H1 (cell line): Measurements from ENCODE around the gene EPX. TPM values are rescaled to one million over a fixed set of nuclear protein-coding genes. Genes with fewer than 3 reads are reported as not detected.
A peak's percentile ranks its signal among the peaks of the same experiment; 100 is the strongest.

ENCODE experiments used
- CTCF ChIA-PET: fragments of 300-600 bp; sonication (Branson Sonifier 250); formaldehyde crosslinking; loops from one replicate; lab custom pipeline; 2021; ENCODE audit not compliant: partially characterized antibody; lab: Charles Lee
- POLR2A ChIA-PET: fragments of 300-600 bp; sonication (Branson Sonifier 250); formaldehyde crosslinking; loops from one replicate; lab custom pipeline; 2021; ENCODE audit warnings: inconsistent platforms; ENCODE audit not compliant: partially characterized antibody; lab: Charles Lee
- DNase-seq, 2 experiments: peaks; one replicate each; pipeline versions ENCODE4 v3.0.0 to v3.0.0-alpha.2; 2010 to 2022; ENCODE audit warnings: low spot score in 2 of 2, low read depth in 1 of 2, mixed read lengths in 1 of 2
- FAIRE-seq: peaks from 2 replicates; lab custom pipeline; 2011; peaks lifted over from hg19 to GRCh38; lab: Jason Lieb, UNC
- H2AFZ ChIP-seq: 2 replicates; pipeline ENCODE4 v1.8.1; 2012; ENCODE audit warnings: low read length, inconsistent platforms
- H2AK5ac ChIP-seq: 2 replicates; pipeline ENCODE4 v1.6.1; 2013; ENCODE audit warnings: low read depth, low read length
- H2BK120ac ChIP-seq: replicated peaks from 2 replicates; pipeline ENCODE3; 2013; ENCODE audit warnings: low read depth, low read length, inconsistent platforms
- H2BK12ac ChIP-seq: 2 replicates; pipeline ENCODE4 v1.6.1; 2013; ENCODE audit warnings: low read depth, low read length
- H2BK15ac ChIP-seq: 2 replicates; pipeline ENCODE4 v1.6.1; 2013; ENCODE audit warnings: low read length
- H2BK20ac ChIP-seq: 2 replicates; pipeline ENCODE4 v1.6.1; 2013; ENCODE audit warnings: low read length
- H2BK5ac ChIP-seq: 2 replicates; pipeline ENCODE4 v1.6.1; 2013; ENCODE audit warnings: low read depth, low read length
- H3K14ac ChIP-seq: 2 replicates; pipeline ENCODE4 v1.6.1; 2013; ENCODE audit warnings: inconsistent platforms; ENCODE audit not compliant: insufficient read length
- H3K18ac ChIP-seq: 2 replicates; pipeline ENCODE4 v1.6.1; 2013; ENCODE audit warnings: low read length; ENCODE audit errors: extremely low read depth
- H3K23ac ChIP-seq: 2 replicates; pipeline ENCODE4 v1.6.1; 2013; ENCODE audit warnings: inconsistent platforms; ENCODE audit not compliant: insufficient read length
- H3K23me2 ChIP-seq: 2 replicates; pipeline ENCODE4 v1.6.1; 2013; ENCODE audit warnings: low read depth, low read length
- H3K27ac ChIP-seq: 2 replicates; pipeline ENCODE4 v1.6.1; 2011; ENCODE audit warnings: low read depth, low read length, inconsistent platforms
- H3K27me3 ChIP-seq, 4 experiments: replicated peaks in 1 of 4; 1 replicate in 1 of 4; 2 replicates in 3 of 4; pipeline versions ENCODE4 v1.6.1 to v1.8.1; 2011 to 2013; ENCODE audit warnings: low read length in 3 of 4, mild to moderate bottlenecking in 3 of 4, inconsistent platforms in 2 of 4, mixed read lengths in 2 of 4, moderate library complexity in 1 of 4; ENCODE audit not compliant: control insufficient read depth in 3 of 4, insufficient read depth in 3 of 4; ENCODE audit errors: extremely low read depth in 1 of 4
- H3K36me3 ChIP-seq, 4 experiments: 2 replicates each; pipeline versions ENCODE4 v1.6.1 to v1.8.1; 2011 to 2013; ENCODE audit warnings: mild to moderate bottlenecking in 4 of 4, low read length in 3 of 4, moderate library complexity in 2 of 4, control low read depth in 1 of 4, inconsistent platforms in 1 of 4; ENCODE audit not compliant: insufficient read depth in 4 of 4, control insufficient read depth in 2 of 4
- H3K4ac ChIP-seq: replicated peaks from 2 replicates; pipeline ENCODE3; 2013; ENCODE audit warnings: low read length, low read depth, mixed read lengths, inconsistent platforms; ENCODE audit not compliant: insufficient read length
- H3K4me1 ChIP-seq, 4 experiments: replicated peaks in 1 of 4; 1 replicate in 1 of 4; 2 replicates in 3 of 4; pipeline versions ENCODE4 v1.6.1 to v1.8.1; 2011 to 2013; ENCODE audit warnings: low read length in 3 of 4, inconsistent platforms in 2 of 4, mixed read lengths in 1 of 4; ENCODE audit not compliant: insufficient read depth in 4 of 4, control insufficient read depth in 3 of 4
- H3K4me2 ChIP-seq, 2 experiments: 2 replicates each; pipeline versions ENCODE4 v1.6.1 to v1.8.1; 2011 to 2013; ENCODE audit warnings: low read depth in 2 of 2, low read length in 2 of 2, control low read depth in 1 of 2, inconsistent platforms in 1 of 2, mild to moderate bottlenecking in 1 of 2; ENCODE audit not compliant: insufficient read depth in 1 of 2
- H3K4me3 ChIP-seq, 4 experiments: fragments of 200-600, 300-600 bp in 1 of 4; sonication (generic), shearing (Covaris generic), sonication (Bioruptor Twin) in 1 of 4; 2 replicates each; pipeline versions ENCODE4 v1.5.1 to v1.8.1; 2011 to 2016; ENCODE audit warnings: low read length in 4 of 4, low read depth in 3 of 4, control low read depth in 2 of 4, inconsistent platforms in 2 of 4, mild to moderate bottlenecking in 2 of 4, mixed read lengths in 1 of 4, moderate library complexity in 1 of 4; ENCODE audit not compliant: insufficient read depth in 2 of 4; ENCODE audit errors: extremely low read depth in 1 of 4
- H3K56ac ChIP-seq: replicated peaks from 2 replicates; pipeline ENCODE3; 2013; ENCODE audit warnings: low read depth, mild to moderate bottlenecking, mixed read lengths, low read length, inconsistent platforms; ENCODE audit not compliant: insufficient read length
- H3K79me1 ChIP-seq: 2 replicates; pipeline ENCODE4 v1.6.1; 2013; ENCODE audit warnings: low read depth, low read length, control low read depth
- H3K79me2 ChIP-seq, 2 experiments: 2 replicates each; pipeline versions ENCODE4 v1.6.1 to v1.8.1; 2012 to 2013; ENCODE audit warnings: low read length in 2 of 2, mild to moderate bottlenecking in 2 of 2, inconsistent platforms in 1 of 2; ENCODE audit not compliant: insufficient read depth in 2 of 2, control insufficient read depth in 1 of 2
- H3K9ac ChIP-seq, 4 experiments: replicated peaks in 1 of 4; 1 replicate in 1 of 4; 2 replicates in 3 of 4; pipeline versions ENCODE4 v1.6.1 to v1.8.1; 2011 to 2013; ENCODE audit warnings: low read depth in 3 of 4, low read length in 3 of 4, control low read depth in 2 of 4, mild to moderate bottlenecking in 2 of 4, moderate library complexity in 2 of 4, inconsistent platforms in 1 of 4; ENCODE audit errors: extremely low read depth in 1 of 4
- H3K9me3 ChIP-seq, 2 experiments: 2 replicates each; pipeline versions ENCODE4 v1.6.1 to v1.8.1; 2012 to 2013; ENCODE audit warnings: mild to moderate bottlenecking in 2 of 2, moderate library complexity in 2 of 2, control low read depth in 1 of 2, inconsistent platforms in 1 of 2, low read depth in 1 of 2, low read length in 1 of 2, mixed read lengths in 1 of 2; ENCODE audit not compliant: insufficient read depth in 2 of 2
- H4K20me1 ChIP-seq, 2 experiments: replicated peaks in 1 of 2; 2 replicates each; pipeline versions ENCODE3 to v1.8.1; 2011 to 2013; ENCODE audit warnings: inconsistent platforms in 2 of 2, low read length in 2 of 2, mild to moderate bottlenecking in 1 of 2; ENCODE audit not compliant: insufficient read depth in 2 of 2, control insufficient read depth in 1 of 2
- H4K5ac ChIP-seq: 2 replicates; pipeline ENCODE4 v1.6.1; 2013; ENCODE audit warnings: low read length, low read depth, mixed read lengths, inconsistent platforms; ENCODE audit not compliant: insufficient read length
- H4K8ac ChIP-seq: 2 replicates; pipeline ENCODE4 v1.8.0; 2013; ENCODE audit warnings: mild to moderate bottlenecking, moderate library complexity, low read length, inconsistent platforms; ENCODE audit not compliant: insufficient read depth; ENCODE audit errors: extremely low read depth
- H4K91ac ChIP-seq: replicated peaks from 2 replicates; pipeline ENCODE3; 2013; ENCODE audit warnings: low read length, mixed read lengths, inconsistent platforms; ENCODE audit not compliant: insufficient read length
- HDAC2 ChIP-seq, 2 experiments: fragments of 300-600 bp in 1 of 2; sonication (generic) in 1 of 2; IDR thresholded peaks; 2 replicates each; pipeline ENCODE4 v1.6.1; 2011 to 2012; ENCODE audit warnings: low read depth in 2 of 2, low read length in 2 of 2, mild to moderate bottlenecking in 2 of 2, moderate library complexity in 2 of 2, borderline replicate concordance in 1 of 2, inconsistent platforms in 1 of 2
- HDAC6 ChIP-seq: IDR thresholded peaks from one replicate; pipeline ENCODE4 v1.7.1; 2012; ENCODE audit warnings: low read depth, mild to moderate bottlenecking, inconsistent platforms, low read length, moderate library complexity
- KDM5A ChIP-seq: fragments of 200-600 bp; IDR thresholded peaks from 2 replicates; pipeline ENCODE4 v1.7.1; 2012; ENCODE audit warnings: mild to moderate bottlenecking, low read length, inconsistent platforms, mixed read lengths
- MAFK ChIP-seq: IDR thresholded peaks from 2 replicates; pipeline ENCODE4 v1.6.1; 2012; ENCODE audit warnings: low read depth, mild to moderate bottlenecking, improper control_type of control experiment, low read length
- NRF1 ChIP-seq: IDR thresholded peaks from 2 replicates; pipeline ENCODE4 v1.6.1; 2011; ENCODE audit warnings: mild to moderate bottlenecking, low read depth, low read length, improper control_type of control experiment
- RFX5 ChIP-seq: IDR thresholded peaks from 2 replicates; pipeline ENCODE4 v1.6.1; 2011; ENCODE audit warnings: low read depth, low read length, improper control_type of control experiment, borderline replicate concordance
- RNF2 ChIP-seq: fragments of 200-900, 300-1000 bp; sonication (generic); IDR thresholded peaks from 2 replicates; pipeline ENCODE4 v1.7.1; 2016; ENCODE audit warnings: borderline replicate concordance, low read depth, mild to moderate bottlenecking, antibody characterized with exemption, low read length; ENCODE audit not compliant: poor library complexity, severe bottlenecking; ENCODE audit errors: missing control alignments
- RXRA ChIP-seq: IDR thresholded peaks from 2 replicates; pipeline ENCODE4 v1.6.1; 2011; ENCODE audit warnings: low read depth, mild to moderate bottlenecking, low read length, moderate library complexity; ENCODE audit not compliant: insufficient read depth
- WGBS, 2 experiments: shearing (Covaris generic) in 1 of 2; methylation state at CpG; one replicate each; pipeline versions ENCODE4 v1.1.6 to v1.1.7; 2013 to 2015; ENCODE audit warnings: low lambda C conversion rate in 2 of 2, mixed read lengths in 2 of 2, inconsistent platforms in 1 of 2, low coverage in 1 of 2, missing lambda C conversion rate in 1 of 2; ENCODE audit not compliant: insufficient replicate concordance in 2 of 2, insufficient coverage in 1 of 2, insufficient read length in 1 of 2; ENCODE audit errors: extremely low coverage in 1 of 2, missing lambda C conversion rate in 1 of 2; 5-methylcytosine and 5-hydroxymethylcytosine counted together
- polyA plus RNA-seq, 7 experiments: library from polyadenylated mRNA; depleted of rRNA in 3 of 7; stranded (reverse) in 5 of 7; unstranded in 2 of 7; fragments of >200 nt in 5 of 7; fragments of 200-250 nt in 2 of 7; gene quantifications; 1 replicate in 5 of 7; 2 replicates in 1 of 7; 4 replicates in 1 of 7; pipeline versions ENCODE4 v1.2.1 to v1.2.3, GENCODE V29; 2011 to 2013; ENCODE audit warnings: missing spikeins in 2 of 7, mixed read lengths in 2 of 7
- total RNA-seq: library from RNA; stranded (reverse); fragmentation: NEBNext Ultra II Directional; extraction: Animal tissue kit (Norgen Biotek cat#: 25700); gene quantifications from 2 replicates; pipeline ENCODE4 v1.2.1, GENCODE V29; 2021

Gene EPX
- total and polyA plus RNA-seq, 2 of the 8 experiments (the other 6 are each of a cell fraction or from before 2014, with no cell fraction given) = not detected

DNA sequence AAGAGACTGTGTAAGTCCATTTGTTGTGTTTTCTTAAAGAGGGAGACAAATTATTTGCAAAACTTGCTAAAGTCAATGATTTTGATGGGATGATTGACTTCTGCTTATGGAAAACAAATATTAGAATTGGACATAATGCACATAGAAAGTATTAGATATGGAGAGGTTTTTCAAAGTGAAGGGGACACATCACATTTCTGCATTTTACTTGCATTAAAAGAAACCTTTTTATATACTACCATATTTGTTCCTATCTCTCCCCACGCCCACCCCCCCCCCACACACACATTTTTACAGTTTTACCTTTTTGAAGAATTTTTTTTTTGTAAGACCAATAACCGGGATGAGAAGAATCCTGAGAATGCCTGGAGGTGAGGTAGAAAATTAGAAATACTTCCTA is 34.3 kb upstream of the EPX start:
- Histone ChIP-seq H2BK12ac (no peak overlapping the region), H3K27ac (no peak overlapping the region), H3K56ac (no peak overlapping the region), H3K4ac (no peak overlapping the region), H3K4me2 (peak overlapping the region in 1 of 2 experiments; percentile 94; a peak in 1 of 4 replicates), H3K14ac (no peak overlapping the region), H2AFZ (no peak overlapping the region), H3K9ac (no peak overlapping the region), H4K5ac (no peak overlapping the region), H3K4me3 (no peak overlapping the region), H3K36me3 (no peaks in the 10 kb centered on the region), H2BK5ac (no peak overlapping the region), H3K79me1 (no peaks in the 10 kb centered on the region), H3K23ac (no peak overlapping the region), H3K18ac (no peak overlapping the region), H4K20me1 (no peaks in the 10 kb centered on the region), H2AK5ac (no peak overlapping the region), H3K23me2 (peaks cover 9% of the 10 kb centered on the region), H4K91ac (no peak overlapping the region), H3K27me3 (peaks cover 0 to 13% (median 8%) of the 10 kb centered on the region in 4 experiments; a peak in 5 of 7 replicates), H2BK20ac (no peak overlapping the region), H3K4me1 (peaks cover 0 to 10% (median 2%) of the 10 kb centered on the region in 4 experiments; a peak in 2 of 7 replicates), H3K9me3 (no peaks in the 10 kb centered on the region), H3K79me2 (no peaks in the 10 kb centered on the region), H2BK120ac (no peak overlapping the region), H2BK15ac (no peak overlapping the region), H4K8ac (no peak overlapping the region)
- DNase-seq (no peak), FAIRE-seq (no peak)
- ChIA-PET CTCF (interaction anchor here (1.5 to 2.1 kb wide), 3 partner anchors 14 to 21 kb away, joined by 4 to 6 read pairs (median 5); no protein-coding TSS in a partner anchor), POLR2A (no interaction called here)
- 96% methylated on average over 2 of the region's 2 CpGs; no CpG with 5 or more reads in 1 of the 2 experiments for WGBS, 2 experiments
- no peak for TF ChIP-seq KDM5A
- TF ChIP-seq NRF1 = no peak
- TF ChIP-seq HDAC2 (IDR thresholded peaks at IDR 0.05; ENCODE audit: borderline replicate concordance in 1 of 2, low read depth in 2 of 2, low read length in 2 of 2) = no peak
- no peak for TF ChIP-seq MAFK
- TF ChIP-seq RXRA = no peak
- no peak for TF ChIP-seq RFX5
- TF ChIP-seq RNF2 = no peak
- no peak for TF ChIP-seq HDAC6
